CD8-positive, alpha-beta memory T cell (primary cell): Measurements from ENCODE around the gene DNER. TPM values are rescaled to one million over a fixed set of nuclear protein-coding genes. Genes with fewer than 3 reads are reported as not detected.

Experiments used
- CTCF ChIA-PET: fragments of 350-600 bp; sonication (Branson Sonifier 250); formaldehyde crosslinking; loops from one replicate; lab custom pipeline; 2021; ENCODE audit warnings: antibody characterized with exemption; lab: Charles Lee
- POLR2A ChIA-PET: fragments of 350-600 bp; sonication (Branson Sonifier 250); formaldehyde crosslinking; loops from one replicate; lab custom pipeline; 2021; ENCODE audit warnings: antibody characterized with exemption; lab: Charles Lee
- DNase-seq, 5 donors: peaks; one replicate each; pipeline versions ENCODE4 v3.0.0 to v3.0.0-alpha.2; 2020 to 2022; ENCODE audit warnings: mixed read lengths in 1 of 5
- H3K27ac ChIP-seq: one replicate; pipeline ENCODE4 v1.7.0; 2013; ENCODE audit warnings: low read depth, mild to moderate bottlenecking, low read length, moderate library complexity
- H3K27me3 ChIP-seq: 2 replicates; pipeline ENCODE4 v1.7.0; 2013; ENCODE audit warnings: low read length, mild to moderate bottlenecking; ENCODE audit not compliant: insufficient read depth, poor library complexity, severe bottlenecking
- H3K36me3 ChIP-seq: 2 replicates; pipeline ENCODE4 v1.7.0; 2013; ENCODE audit warnings: mild to moderate bottlenecking, low read length, moderate library complexity; ENCODE audit not compliant: insufficient read depth
- H3K4me1 ChIP-seq: 2 replicates; pipeline ENCODE4 v1.7.0; 2013; ENCODE audit warnings: mild to moderate bottlenecking, low read length, moderate library complexity; ENCODE audit not compliant: insufficient read depth
- H3K4me3 ChIP-seq: 2 replicates; pipeline ENCODE4 v1.7.0; 2013; ENCODE audit warnings: mild to moderate bottlenecking, low read length
- H3K9me3 ChIP-seq: 2 replicates; pipeline ENCODE4 v1.7.0; 2013; ENCODE audit warnings: mild to moderate bottlenecking, low read length
- H3K27ac Mint-ChIP-seq, 8 donors: one replicate each; pipeline ENCODE4 v1.8.0; 2020 to 2021; ENCODE audit warnings: mixed read lengths in 8 of 8, mild to moderate bottlenecking in 6 of 8, inconsistent platforms in 3 of 8, moderate library complexity in 3 of 8
- H3K27me3 Mint-ChIP-seq, 2 donors: one replicate each; pipeline ENCODE4 v1.8.0; 2020 to 2021; ENCODE audit warnings: mixed read lengths in 2 of 2, mild to moderate bottlenecking in 1 of 2, moderate library complexity in 1 of 2
- H3K36me3 Mint-ChIP-seq, 3 donors: one replicate each; pipeline ENCODE4 v1.8.0; 2020 to 2021; ENCODE audit warnings: mixed read lengths in 3 of 3, inconsistent platforms in 1 of 3, mild to moderate bottlenecking in 1 of 3
- H3K4me1 Mint-ChIP-seq, 3 donors: one replicate each; pipeline ENCODE4 v1.8.0; 2020 to 2021; ENCODE audit warnings: mixed read lengths in 3 of 3, inconsistent platforms in 1 of 3, mild to moderate bottlenecking in 1 of 3
- H3K4me3 Mint-ChIP-seq, 7 donors: one replicate each; pipeline ENCODE4 v1.8.0; 2020 to 2021; ENCODE audit warnings: mixed read lengths in 7 of 7, mild to moderate bottlenecking in 6 of 7, moderate library complexity in 4 of 7, inconsistent platforms in 2 of 7
- H3K9me3 Mint-ChIP-seq, 5 donors: one replicate each; pipeline ENCODE4 v1.8.0; 2020 to 2022; ENCODE audit warnings: mixed read lengths in 5 of 5, mild to moderate bottlenecking in 3 of 5, moderate library complexity in 2 of 5, inconsistent platforms in 1 of 5
- polyA plus RNA-seq: library from polyadenylated mRNA; unstranded; fragments of 300-500 nt; fragmentation: Illumina TruSeq; gene quantifications from one replicate; pipeline ENCODE4 v1.2.3, GENCODE V29; 2021
- total RNA-seq, 2 experiments: library from RNA; stranded (reverse); gene quantifications; one replicate each; pipeline ENCODE4 v1.2.3, GENCODE V29; 2021

DNER gene
- total and polyA plus RNA-seq, 3 experiments from 2014 or later, result not detected

DNA sequence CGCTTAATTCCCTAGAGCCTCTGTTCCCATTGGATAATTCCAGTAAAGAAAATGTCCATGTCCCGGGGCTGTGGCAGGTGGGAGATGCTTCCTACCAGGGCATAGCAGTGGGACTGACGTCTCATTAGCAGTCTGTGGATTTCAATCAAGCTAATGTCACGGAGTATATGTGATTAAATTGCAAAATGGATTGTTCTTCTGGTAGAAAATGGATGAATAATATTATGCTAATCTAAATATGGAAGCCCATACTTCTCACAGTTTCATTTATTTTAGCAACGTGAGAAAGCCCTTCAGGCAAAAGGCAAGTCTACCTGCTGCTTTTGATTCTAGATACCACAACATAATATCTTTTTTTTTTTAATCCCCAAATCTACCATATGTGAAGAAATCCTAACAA is 185.5 kb downstream of the DNER start:
- H3K4me1 ChIP-seq, result no peaks in the 10 kb centered on the region
- Mint-ChIP-seq H3K27me3 (peaks cover 3 to 8% of the 10 kb centered on the region in 2 donors), H3K36me3 (peaks cover 0 to 3% (median 0%) of the 10 kb centered on the region in 3 donors), H3K4me3 (no peak overlapping the region), H3K4me1 (no peaks in the 10 kb centered on the region), H3K9me3 (peaks cover 0 to 8% (median 0%) of the 10 kb centered on the region in 5 donors), H3K27ac (no peak overlapping the region)
- no peak for DNase-seq
- no peaks in the 10 kb centered on the region for H3K27me3 ChIP-seq
- ChIA-PET POLR2A (no interaction called here), CTCF (no interaction called here)
- H3K27ac ChIP-seq, result no peak overlapping the region
- no peak overlapping the region for H3K4me3 ChIP-seq
- H3K9me3 ChIP-seq, result no peaks in the 10 kb centered on the region
- no peaks in the 10 kb centered on the region for H3K36me3 ChIP-seq

DNA sequence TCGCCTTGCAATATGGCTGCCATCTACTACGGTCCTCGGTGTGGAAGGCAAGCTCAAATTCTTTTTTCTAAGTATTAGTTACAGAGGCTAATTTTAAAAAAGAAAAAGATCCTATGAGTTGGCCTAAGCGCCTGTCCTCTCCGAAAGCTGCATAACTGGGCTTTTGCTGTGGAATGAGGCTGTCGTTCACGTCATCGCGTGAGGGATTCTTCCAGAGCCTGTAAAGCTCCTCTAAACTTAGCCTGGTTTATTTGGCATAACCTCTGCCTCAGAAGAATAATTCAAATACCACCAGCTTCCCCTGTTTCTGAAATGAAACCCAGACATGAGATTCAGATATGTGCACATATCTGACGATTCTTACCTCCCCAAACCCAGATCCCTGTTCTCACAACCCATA is 187.4 kb downstream of the DNER start:
- Mint-ChIP-seq H3K4me1 (no peaks in the 10 kb centered on the region), H3K27ac (no peak overlapping the region), H3K36me3 (peaks cover 0 to 3% (median 0%) of the 10 kb centered on the region in 3 donors), H3K27me3 (peaks cover 0 to 8% of the 10 kb centered on the region in 2 donors), H3K9me3 (peaks cover 0 to 6% (median 0%) of the 10 kb centered on the region in 5 donors), H3K4me3 (no peak overlapping the region)
- CTCF ChIA-PET, result no interaction called here
- Histone ChIP-seq H3K27me3 (no peaks in the 10 kb centered on the region), H3K9me3 (no peaks in the 10 kb centered on the region), H3K27ac (no peak overlapping the region), H3K4me1 (no peaks in the 10 kb centered on the region), H3K36me3 (no peaks in the 10 kb centered on the region), H3K4me3 (no peak overlapping the region)
- DNase-seq, result no peak
- POLR2A ChIA-PET, result no interaction called here

DNA sequence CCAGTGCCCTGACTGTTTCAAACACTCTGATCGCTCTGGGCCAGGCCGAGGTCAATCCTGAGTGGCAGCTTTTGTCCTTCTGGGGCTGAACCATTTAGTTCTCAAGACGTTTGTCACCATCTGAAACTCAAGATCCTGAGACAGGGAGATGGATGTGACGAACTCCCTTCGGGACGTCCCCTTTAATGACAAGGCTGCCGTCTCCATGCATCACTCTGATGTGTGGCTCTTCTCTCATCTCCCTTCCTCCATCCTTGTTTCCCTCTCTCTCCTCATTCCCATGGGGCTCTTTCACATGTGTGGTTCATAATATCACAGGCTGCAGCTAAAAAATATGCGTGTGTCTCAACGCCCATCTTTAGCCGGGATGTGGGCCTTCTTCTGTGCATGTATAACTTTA is 189.6 kb downstream of the DNER start:
- no peak for DNase-seq
- Mint-ChIP-seq H3K4me1 (no peaks in the 10 kb centered on the region), H3K9me3 (peaks cover 0 to 3% (median 0%) of the 10 kb centered on the region in 5 donors), H3K4me3 (no peak overlapping the region), H3K27ac (no peak overlapping the region), H3K27me3 (peaks cover 2 to 8% of the 10 kb centered on the region in 2 donors), H3K36me3 (peaks cover 0 to 3% (median 0%) of the 10 kb centered on the region in 3 donors)
- Histone ChIP-seq H3K4me3 (no peak overlapping the region), H3K27ac (no peak overlapping the region), H3K4me1 (no peaks in the 10 kb centered on the region), H3K9me3 (no peaks in the 10 kb centered on the region), H3K27me3 (no peaks in the 10 kb centered on the region), H3K36me3 (no peaks in the 10 kb centered on the region)
- ChIA-PET POLR2A (no interaction called here), CTCF (no interaction called here)

DNA sequence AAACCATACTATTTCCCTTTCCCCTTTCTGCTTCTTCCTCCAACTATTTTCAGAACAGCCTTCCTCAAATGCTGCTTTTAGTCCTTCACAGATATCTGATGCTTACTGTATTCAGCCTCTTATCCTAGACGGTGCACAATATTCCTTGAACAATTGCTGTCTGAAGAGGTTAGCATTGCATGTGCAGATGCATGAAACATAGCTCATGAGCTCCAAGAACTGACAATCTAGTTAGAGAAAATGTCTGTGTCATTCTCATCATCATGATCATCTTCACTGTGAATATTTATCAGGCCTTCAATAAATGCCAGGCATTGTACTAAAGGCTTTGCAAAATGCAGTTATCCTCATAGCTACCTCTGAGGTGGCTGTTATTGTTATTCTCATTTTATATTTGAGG is 190.7 kb downstream of the DNER start:
- Mint-ChIP-seq H3K27me3 (peaks cover 2 to 10% of the 10 kb centered on the region in 2 donors), H3K4me3 (no peak overlapping the region), H3K9me3 (peaks cover 0 to 3% (median 0%) of the 10 kb centered on the region in 5 donors), H3K27ac (no peak overlapping the region), H3K36me3 (no peaks in the 10 kb centered on the region), H3K4me1 (no peaks in the 10 kb centered on the region)
- Histone ChIP-seq H3K4me1 (no peaks in the 10 kb centered on the region), H3K27ac (no peak overlapping the region), H3K9me3 (no peaks in the 10 kb centered on the region), H3K36me3 (no peaks in the 10 kb centered on the region), H3K27me3 (no peaks in the 10 kb centered on the region), H3K4me3 (no peak overlapping the region)
- POLR2A ChIA-PET, result no interaction called here
- no peak for DNase-seq
- CTCF ChIA-PET, result no interaction called here

DNA sequence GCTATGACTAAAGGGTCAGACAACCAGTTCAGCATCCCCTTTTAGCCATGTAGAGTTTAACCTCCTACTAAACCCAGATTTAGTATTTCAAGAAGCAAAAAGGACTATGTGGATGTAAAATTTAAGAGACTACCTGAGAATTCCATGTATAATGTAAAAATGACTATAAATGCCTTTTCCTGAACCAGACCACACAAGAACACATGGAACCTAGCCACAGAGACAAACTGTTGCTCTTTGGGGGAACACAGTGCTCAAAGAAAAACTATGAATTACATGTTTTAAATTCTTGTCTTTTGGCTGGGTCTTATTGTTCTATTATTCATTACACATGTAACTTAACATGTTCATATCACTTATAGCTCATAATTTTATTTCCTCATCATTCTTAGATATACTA is 192.8 kb downstream of the DNER start:
- POLR2A ChIA-PET, result no interaction called here
- Histone ChIP-seq H3K4me3 (no peak overlapping the region), H3K36me3 (no peaks in the 10 kb centered on the region), H3K9me3 (no peaks in the 10 kb centered on the region), H3K4me1 (no peaks in the 10 kb centered on the region), H3K27ac (no peak overlapping the region), H3K27me3 (no peaks in the 10 kb centered on the region)
- peaks cover 0 to 3% (median 0%) of the 10 kb centered on the region in 5 donors for H3K9me3 Mint-ChIP-seq
- CTCF ChIA-PET, result no interaction called here
- no peak for DNase-seq
- no peak overlapping the region for H3K27ac Mint-ChIP-seq
- H3K36me3 Mint-ChIP-seq, result no peaks in the 10 kb centered on the region
- peaks cover 2 to 10% of the 10 kb centered on the region in 2 donors for H3K27me3 Mint-ChIP-seq
- H3K4me1 Mint-ChIP-seq, result no peaks in the 10 kb centered on the region
- no peak overlapping the region for H3K4me3 Mint-ChIP-seq

DNA sequence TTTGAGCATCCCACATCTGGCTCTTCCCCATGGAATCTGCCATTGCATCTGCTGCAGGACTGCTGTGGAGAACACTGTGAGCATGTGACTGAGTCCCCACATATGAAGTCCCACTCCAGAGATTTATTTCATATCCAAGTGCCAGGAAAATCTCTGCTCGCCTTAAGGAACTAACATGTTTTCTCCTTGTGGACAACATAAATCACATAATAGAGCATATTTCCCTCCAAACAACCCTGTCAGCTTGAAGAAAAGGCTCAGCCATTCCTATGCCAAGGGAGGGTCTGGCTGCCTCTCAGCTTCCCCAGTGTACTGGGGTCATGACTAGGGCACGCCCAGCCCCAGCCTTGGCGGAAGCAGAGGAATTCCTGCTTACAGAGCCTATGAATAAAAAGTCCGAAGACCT is 193.7 kb downstream of the DNER start:
- H3K9me3 ChIP-seq, result no peaks in the 10 kb centered on the region
- no peaks in the 10 kb centered on the region for H3K4me1 Mint-ChIP-seq
- H3K36me3 Mint-ChIP-seq, result no peaks in the 10 kb centered on the region
- H3K4me3 Mint-ChIP-seq, result no peak overlapping the region
- H3K9me3 Mint-ChIP-seq, result peaks cover 0 to 3% (median 0%) of the 10 kb centered on the region in 5 donors
- H3K27ac ChIP-seq, result no peak overlapping the region
- H3K27me3 ChIP-seq, result no peaks in the 10 kb centered on the region
- no peak overlapping the region for H3K27ac Mint-ChIP-seq
- no peaks in the 10 kb centered on the region for H3K4me1 ChIP-seq
- CTCF ChIA-PET, result no interaction called here
- H3K27me3 Mint-ChIP-seq, result peaks cover 2 to 10% of the 10 kb centered on the region in 2 donors
- no peaks in the 10 kb centered on the region for H3K36me3 ChIP-seq
- DNase-seq, result no peak
- H3K4me3 ChIP-seq, result no peak overlapping the region
- POLR2A ChIA-PET, result no interaction called here

DNA sequence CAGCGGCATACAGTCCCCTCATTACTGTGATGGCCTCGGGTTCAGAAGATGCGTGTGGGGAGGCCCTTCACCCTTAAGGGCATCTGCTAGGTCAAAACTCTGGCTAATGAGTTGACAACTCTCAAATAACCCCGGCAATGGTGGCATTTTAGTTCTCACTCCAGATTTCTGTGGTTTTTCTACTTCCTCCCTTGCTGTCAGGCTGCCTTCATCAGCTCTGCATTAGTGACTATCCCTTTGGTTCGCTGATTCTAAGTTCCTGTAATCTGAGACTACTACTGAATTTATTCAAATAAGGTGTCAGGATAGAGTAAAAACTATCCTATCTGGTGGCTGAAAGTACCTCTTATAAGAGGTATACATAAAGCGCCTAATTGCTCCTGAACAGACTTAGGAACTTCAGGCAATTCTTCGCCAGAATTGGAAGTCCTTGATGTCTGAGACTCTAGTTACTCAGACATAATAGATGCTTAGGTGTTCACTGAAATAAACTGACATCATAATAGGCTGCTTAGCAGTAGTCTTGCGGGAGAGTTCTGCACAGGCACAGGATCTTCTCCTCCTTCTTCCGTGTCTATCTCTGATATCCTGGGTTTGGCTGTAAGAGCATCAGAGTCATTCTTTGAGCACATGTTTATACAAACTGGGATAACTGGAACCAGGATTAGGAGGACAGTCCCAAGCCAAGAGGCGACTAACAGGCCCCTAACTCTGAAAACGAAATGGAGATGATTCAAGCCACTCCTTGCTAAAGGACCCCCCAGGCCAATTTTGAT is 194.5 kb downstream of the DNER start:
- Histone ChIP-seq H3K36me3 (no peaks in the 10 kb centered on the region), H3K4me3 (no peak overlapping the region), H3K9me3 (no peaks in the 10 kb centered on the region), H3K27me3 (no peaks in the 10 kb centered on the region), H3K4me1 (no peaks in the 10 kb centered on the region), H3K27ac (no peak overlapping the region)
- no peak overlapping the region for H3K27ac Mint-ChIP-seq
- POLR2A ChIA-PET, result no interaction called here
- peaks cover 0 to 3% (median 0%) of the 10 kb centered on the region in 5 donors for H3K9me3 Mint-ChIP-seq
- H3K4me3 Mint-ChIP-seq, result no peak overlapping the region
- H3K27me3 Mint-ChIP-seq, result peaks cover 2 to 10% of the 10 kb centered on the region in 2 donors
- H3K36me3 Mint-ChIP-seq, result no peaks in the 10 kb centered on the region
- H3K4me1 Mint-ChIP-seq, result no peaks in the 10 kb centered on the region
- no peak for DNase-seq
- CTCF ChIA-PET, result no interaction called here

DNA sequence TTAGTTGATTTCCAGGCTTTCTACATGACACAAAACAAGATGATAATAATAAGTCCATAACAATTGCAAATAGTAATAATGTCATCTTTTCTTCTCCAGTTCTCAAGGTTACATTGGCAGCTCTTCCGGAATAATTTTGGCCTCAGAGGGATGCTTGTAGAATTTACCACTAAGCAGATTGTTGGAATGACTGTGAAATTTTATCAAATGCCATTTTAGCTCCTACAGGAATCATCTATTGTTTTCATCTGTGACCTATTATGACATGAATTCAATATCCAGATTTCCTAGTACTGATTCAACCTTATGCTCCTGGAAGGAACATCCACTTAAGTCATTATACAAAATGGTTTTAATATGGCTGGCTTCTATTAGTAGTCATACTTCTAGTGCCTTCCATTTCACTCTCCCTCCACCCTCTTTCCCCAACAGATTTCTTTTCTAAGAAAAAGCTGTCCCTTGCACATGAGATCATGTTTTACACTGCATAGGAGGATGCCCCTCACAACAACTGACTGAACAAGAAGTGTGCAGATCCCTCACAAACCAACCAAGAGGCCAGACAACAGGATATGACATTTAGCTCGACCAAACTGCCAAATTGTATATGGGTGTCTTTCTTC is 200.0 kb downstream of the DNER start:
- Histone ChIP-seq H3K36me3 (no peaks in the 10 kb centered on the region), H3K4me3 (no peak overlapping the region), H3K4me1 (no peaks in the 10 kb centered on the region), H3K27ac (no peak overlapping the region), H3K9me3 (no peaks in the 10 kb centered on the region), H3K27me3 (no peaks in the 10 kb centered on the region)
- no peak for DNase-seq
- Mint-ChIP-seq H3K4me3 (no peak overlapping the region), H3K27me3 (peaks cover 2% of the 10 kb centered on the region in 2 donors), H3K27ac (no peak overlapping the region), H3K4me1 (no peaks in the 10 kb centered on the region), H3K36me3 (no peaks in the 10 kb centered on the region), H3K9me3 (peaks cover 0 to 2% (median 0%) of the 10 kb centered on the region in 5 donors)
- ChIA-PET POLR2A (no interaction called here), CTCF (no interaction called here)
